PC-9 (cell line): ENCODE measurements around the gene PTGIR. TPM values are rescaled to one million over a fixed set of nuclear protein-coding genes. Genes with fewer than 3 reads are reported as not detected.

Experiments
- BruUV-seq: library from RNA; stranded (reverse); fragments of 400-500 nt; replicated peaks from 2 replicates; lab custom pipeline; 2021; lab: Mats Ljungman, UMichigan
- CTCF ChIA-PET: fragments of 300-600 bp; sonication (Branson Sonifier 250); formaldehyde crosslinking; loops from one replicate; lab custom pipeline; 2022; ENCODE audit warnings: antibody characterized with exemption; lab: Charles Lee
- POLR2A ChIA-PET: fragments of 300-600 bp; sonication (Branson Sonifier 250); formaldehyde crosslinking; loops from one replicate; lab custom pipeline; 2022; ENCODE audit warnings: antibody characterized with exemption; ENCODE audit not compliant: unreplicated experiment; lab: Charles Lee
- DNase-seq, 2 experiments: peaks; one replicate each; pipeline versions ENCODE4 v3.0.0 to v3.0.0-alpha.2; 2015 to 2022; ENCODE audit warnings: mixed read lengths in 1 of 2
- H2AFZ ChIP-seq: fragments of 200-600 bp; sonication (generic); 2 replicates; pipeline ENCODE4 v1.8.1; 2017; ENCODE audit warnings: antibody characterized with exemption
- H3F3A ChIP-seq: fragments of 200-600 bp; sonication (generic); 2 replicates; pipeline ENCODE4 v1.8.1; 2017; ENCODE audit warnings: antibody characterized with exemption, mild to moderate bottlenecking, low read depth; ENCODE audit not compliant: insufficient read depth
- H3K27ac ChIP-seq: fragments of 200-600 bp; sonication (generic); 2 replicates; pipeline ENCODE4 v1.6.1; 2016; ENCODE audit warnings: mixed run types
- H3K27me3 ChIP-seq: fragments of 200-600 bp; sonication (generic); 2 replicates; pipeline ENCODE4 v1.6.1; 2016; ENCODE audit warnings: low read depth, mixed run types; ENCODE audit not compliant: insufficient read depth
- H3K36me3 ChIP-seq: fragments of 200-600 bp; sonication (generic); 2 replicates; pipeline ENCODE4 v1.6.1; 2016; ENCODE audit warnings: low read depth, mixed run types
- H3K4me1 ChIP-seq: fragments of 200-600 bp; sonication (generic); replicated peaks from 2 replicates; pipeline ENCODE4 v1.6.1; 2016; ENCODE audit warnings: mixed run types; ENCODE audit not compliant: insufficient read depth
- H3K4me2 ChIP-seq: fragments of 200-600 bp; sonication (generic); 2 replicates; pipeline ENCODE4 v1.6.1; 2017; ENCODE audit warnings: mixed run types
- H3K4me3 ChIP-seq: fragments of 200-600 bp; sonication (generic); 2 replicates; pipeline ENCODE4 v1.6.1; 2016; ENCODE audit warnings: mixed run types
- H3K79me2 ChIP-seq: fragments of 200-600 bp; sonication (generic); 2 replicates; pipeline ENCODE4 v1.6.1; 2017; ENCODE audit warnings: low read depth, mixed run types
- H3K9me2 ChIP-seq: fragments of 200-600 bp; sonication (generic); 2 replicates; pipeline ENCODE4 v1.8.1; 2017; ENCODE audit warnings: mild to moderate bottlenecking; ENCODE audit not compliant: insufficient read depth
- H3K9me3 ChIP-seq: fragments of 200-600 bp; sonication (generic); 2 replicates; pipeline ENCODE4 v1.8.1; 2016; ENCODE audit warnings: low read depth; ENCODE audit not compliant: insufficient read depth
- H4K20me1 ChIP-seq: fragments of 200-600 bp; sonication (generic); 2 replicates; pipeline ENCODE4 v1.8.1; 2017; ENCODE audit not compliant: insufficient read depth
- CTCF ChIP-seq: fragments of 200-600 bp; sonication (generic); conservative IDR thresholded peaks from 2 replicates; pipeline ENCODE4 v1.6.1; 2017; ENCODE audit warnings: mixed run types, antibody characterized with exemption, mild to moderate bottlenecking, moderate library complexity
- EZH2 ChIP-seq: fragments of 200-600 bp; sonication (generic); IDR thresholded peaks from 2 replicates; pipeline ENCODE4 v1.8.0; 2017; ENCODE audit warnings: antibody characterized with exemption, low read depth
- intact Hi-C: fragments of 100-400 bp; cut with micrococcal nuclease; formaldehyde crosslinking; loops from one replicate; pipeline ENCODE4 v1.10.0; 2022; ENCODE audit not compliant: unreplicated experiment
- total RNA-seq: library from RNA; stranded (reverse); gene quantifications from 2 replicates; pipeline ENCODE4 v1.2.3, GENCODE V29; 2021

PTGIR gene
- total RNA-seq, 1 experiment from 2014 or later: 0.28 TPM

- Histone ChIP-seq H3F3A (peaks cover 9% of the 10 kb centered on the region; the same call in 1 of the 2 replicates), H3K4me3 (no peak overlapping the region), H3K4me1 (no peaks in the 10 kb centered on the region), H2AFZ (no peak overlapping the region), H3K36me3 (no peaks in the 10 kb centered on the region), H3K27me3 (no peaks in the 10 kb centered on the region), H3K9me2 (no peaks in the 10 kb centered on the region), H3K4me2 (no peak overlapping the region), H3K79me2 (no peaks in the 10 kb centered on the region), H3K27ac (no peak overlapping the region), H3K9me3 (no peaks in the 10 kb centered on the region), H4K20me1 (no peaks in the 10 kb centered on the region)
- intact Hi-C loops: no loop called here
- DNase-seq: peak; percentile 45 to 66
- ChIA-PET CTCF (interaction anchor here (0.6 to 1.5 kb wide), 7 partner anchors 11 to 270 kb away, joined by 3 to 19 read pairs (median 4); partner anchors contain the start of genes DACT3 and PPP5C), POLR2A (no interaction called here)
- no TSS peak for BruUV-seq
- TF ChIP-seq EZH2: no peak
- TF ChIP-seq CTCF: peak; percentile 69
Observed at GRCh38 chr19:46616631-46617322, 8.1 kb downstream of the PTGIR start.

- Histone ChIP-seq H3K4me2 (no peak overlapping the region), H4K20me1 (no peaks in the 10 kb centered on the region), H3K36me3 (no peaks in the 10 kb centered on the region), H3K79me2 (no peaks in the 10 kb centered on the region), H3K27ac (no peak overlapping the region), H3K4me3 (no peak overlapping the region), H3K9me2 (no peaks in the 10 kb centered on the region), H3K27me3 (no peaks in the 10 kb centered on the region), H3K4me1 (no peaks in the 10 kb centered on the region), H3F3A (peaks cover 17% of the 10 kb centered on the region; the same call in 1 of the 2 replicates), H2AFZ (no peak overlapping the region), H3K9me3 (no peaks in the 10 kb centered on the region)
- no peak for TF ChIP-seq EZH2
- no peak for TF ChIP-seq CTCF
- CTCF ChIA-PET: interaction anchor here (0.7 to 1.5 kb wide), 3 partner anchors 21 to 200 kb away, joined by 4 to 19 read pairs (median 5); partner anchors contain the start of gene DACT3
- no peak for DNase-seq
- BruUV-seq: no TSS peak
- intact Hi-C loops: no loop called here
- POLR2A ChIA-PET: no interaction called here
Observed at GRCh38 chr19:46615966-46616365, 8.9 kb downstream of the PTGIR start.

GRCh38 chr19:46614114-46614722, 10.7 kb downstream of the PTGIR start:
- no peak overlapping the region for H3K27ac ChIP-seq
- no peaks in the 10 kb centered on the region for H3K4me1 ChIP-seq
- no peaks in the 10 kb centered on the region for H4K20me1 ChIP-seq
- H3K79me2 ChIP-seq: no peaks in the 10 kb centered on the region
- CTCF ChIA-PET: interaction anchor here (0.6 to 2.7 kb wide), 7 partner anchors 13 to 580 kb away, joined by 3 to 32 read pairs (median 9); partner anchors contain the start of gene CALM3
- peak; percentile 55 to 79 for DNase-seq
- no peaks in the 10 kb centered on the region for H3K9me2 ChIP-seq
- H3K4me2 ChIP-seq: peak overlapping the region; percentile 32; the same call in 1 of the 2 replicates
- no peak overlapping the region for H3K4me3 ChIP-seq
- no peaks in the 10 kb centered on the region for H3K27me3 ChIP-seq
- no peaks in the 10 kb centered on the region for H3K9me3 ChIP-seq
- intact Hi-C loops: loop anchor here (1.0 kb wide), 1 partner anchor 48 kb away; no protein-coding TSS in a partner anchor
- no TSS peak for BruUV-seq
- 0 out of 2 replicates have a peak, but pooled peaks cover 3% of the 10 kb centered on the region for H3K36me3 ChIP-seq
- POLR2A ChIA-PET: interaction anchor here (0.6 kb wide), 1 partner anchor 95 kb away, joined by 4 read pairs; no protein-coding TSS in a partner anchor
- no peak overlapping the region for H2AFZ ChIP-seq
- TF ChIP-seq EZH2 (no peak), CTCF (peak; percentile 97)
- H3F3A ChIP-seq: peaks cover 17% of the 10 kb centered on the region; the same call in 1 of the 2 replicates
